Tongue (tissue), 2 donors: ENCODE results near the gene SFPQ. TPM values are rescaled to one million over a fixed set of nuclear protein-coding genes. Genes with fewer than 3 reads are reported as not detected.
"Not testable (repeated sequence)": the region's sequence is repeated elsewhere in the genome, so short reads cannot be mapped to it uniquely, and the experiment has no call there.

ENCODE experiments used
- DNase-seq: peaks from one replicate; pipeline ENCODE4 v3.0.0-alpha.2; 2015
- total RNA-seq: library from RNA; depleted of rRNA; stranded (reverse); fragments of >200 nt; gene quantifications from one replicate; pipeline ENCODE4 v1.2.3, GENCODE V29; 2014

Gene SFPQ
- total RNA-seq, 1 donor from 2014 or later = 198 TPM

DNA sequence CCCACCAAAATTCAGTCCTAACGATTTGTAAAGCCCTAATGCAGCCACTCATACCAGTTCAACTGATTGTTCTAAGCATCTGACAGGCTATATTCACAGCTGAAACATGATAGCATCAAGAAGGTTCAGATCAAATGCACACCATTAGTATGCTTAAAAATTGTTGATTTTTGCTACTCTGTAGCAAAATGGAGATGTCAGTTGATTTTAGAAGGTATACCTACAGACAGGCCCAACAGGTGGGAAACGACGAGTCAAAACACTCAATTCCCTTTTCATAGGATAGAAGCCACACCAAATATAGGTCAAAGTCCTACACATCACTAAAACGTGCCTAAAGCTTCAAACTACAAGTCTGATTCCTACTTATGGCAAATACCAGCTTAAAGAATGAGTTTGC is 6.7 kb downstream of the SFPQ start:
- no peak for DNase-seq

GRCh38 chr1:35185200-35185599 is 7.7 kb downstream of the SFPQ start:
- no peak for DNase-seq

GRCh38 chr1:35184495-35185199 is 8.3 kb downstream of the SFPQ start:
- DNase-seq = no peak

DNA sequence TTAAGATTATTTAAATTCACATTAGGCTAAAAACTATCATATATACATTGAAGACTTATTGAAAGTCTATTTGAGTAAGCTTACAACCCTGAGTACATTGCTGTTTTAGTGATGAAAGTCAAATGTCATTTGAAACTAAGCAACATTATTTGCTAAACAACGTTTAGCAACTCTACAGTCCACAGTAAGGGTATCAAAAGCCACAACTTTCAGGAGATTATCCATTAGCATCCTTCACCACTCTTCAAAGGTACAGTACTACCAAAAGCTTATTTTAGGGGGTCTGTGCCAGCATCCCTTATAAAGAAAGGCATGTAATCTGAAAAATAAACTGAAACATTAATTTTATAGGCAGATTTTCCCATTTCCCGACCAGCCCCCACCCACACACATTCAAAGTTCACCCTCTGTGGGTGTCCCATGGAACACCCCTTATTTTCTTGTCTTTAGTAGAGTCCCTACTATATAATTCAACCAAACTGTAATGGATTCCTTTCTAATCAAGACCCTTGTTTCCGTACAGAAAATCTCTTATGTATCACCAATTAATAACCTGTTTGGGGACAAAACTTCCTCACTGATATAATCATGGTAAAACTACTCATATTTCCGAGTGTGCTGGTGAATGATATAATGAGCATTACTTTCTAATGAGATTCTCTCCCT is 11.0 kb downstream of the SFPQ start:
- DNase-seq = no peak

- no peak for DNase-seq
Measured at GRCh38 chr1:35180776-35181374, 12.1 kb downstream of the SFPQ start.

GRCh38 chr1:35179908-35180307 is 13.0 kb downstream of the SFPQ start:
- no peak for DNase-seq

DNA sequence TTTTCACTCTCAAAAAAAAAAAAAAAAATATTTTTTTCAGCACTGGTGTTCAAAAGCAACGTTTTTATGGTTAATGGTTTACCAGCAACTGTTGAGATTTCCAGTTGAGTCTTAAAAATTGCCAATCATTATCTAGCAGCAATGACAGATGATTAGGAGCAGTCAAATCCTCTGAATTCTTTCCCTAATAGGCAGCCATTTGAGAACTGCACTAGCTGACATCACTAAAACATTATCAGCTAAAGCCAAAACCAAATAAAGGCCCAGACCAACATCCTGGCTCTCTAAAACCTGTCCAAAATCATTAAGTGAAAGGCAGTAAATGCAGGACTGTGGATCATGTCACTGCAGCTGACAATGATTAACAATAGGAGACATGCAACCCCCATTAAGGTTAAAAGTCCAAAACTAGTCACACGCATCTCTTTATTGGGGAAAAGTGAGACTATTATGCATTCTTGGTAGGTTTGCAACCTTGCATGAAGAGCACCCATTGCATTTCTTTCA is 14.0 kb downstream of the SFPQ start:
- DNase-seq = no peak

DNA sequence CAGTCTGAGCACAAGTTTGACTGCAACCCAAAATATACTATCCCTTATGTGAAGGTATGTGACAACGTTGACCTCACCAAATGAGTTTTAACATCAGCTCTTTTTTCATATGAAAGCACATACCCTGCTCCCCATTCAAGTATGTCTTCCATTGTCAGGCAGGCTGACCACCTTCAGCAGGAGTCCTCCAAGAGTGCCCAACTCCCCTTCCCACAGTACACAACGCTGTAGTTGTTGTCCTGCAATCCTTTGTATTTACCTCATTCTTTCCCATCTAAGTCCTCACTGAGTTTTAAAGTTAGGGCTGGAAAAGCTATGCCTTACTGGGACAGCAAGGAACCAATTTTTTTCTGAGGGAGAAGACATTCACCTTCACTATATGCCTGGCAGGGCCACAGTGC is 14.7 kb downstream of the SFPQ start:
- DNase-seq = no peak

- DNase-seq = no peak
Measured at GRCh38 chr1:35177237-35177786, 15.6 kb downstream of the SFPQ start.

GRCh38 chr1:35175602-35176001 is 17.3 kb downstream of the SFPQ start:
- DNase-seq = no peak

GRCh38 chr1:35175098-35175576 is 17.8 kb downstream of the SFPQ start:
- no peak for DNase-seq

DNA sequence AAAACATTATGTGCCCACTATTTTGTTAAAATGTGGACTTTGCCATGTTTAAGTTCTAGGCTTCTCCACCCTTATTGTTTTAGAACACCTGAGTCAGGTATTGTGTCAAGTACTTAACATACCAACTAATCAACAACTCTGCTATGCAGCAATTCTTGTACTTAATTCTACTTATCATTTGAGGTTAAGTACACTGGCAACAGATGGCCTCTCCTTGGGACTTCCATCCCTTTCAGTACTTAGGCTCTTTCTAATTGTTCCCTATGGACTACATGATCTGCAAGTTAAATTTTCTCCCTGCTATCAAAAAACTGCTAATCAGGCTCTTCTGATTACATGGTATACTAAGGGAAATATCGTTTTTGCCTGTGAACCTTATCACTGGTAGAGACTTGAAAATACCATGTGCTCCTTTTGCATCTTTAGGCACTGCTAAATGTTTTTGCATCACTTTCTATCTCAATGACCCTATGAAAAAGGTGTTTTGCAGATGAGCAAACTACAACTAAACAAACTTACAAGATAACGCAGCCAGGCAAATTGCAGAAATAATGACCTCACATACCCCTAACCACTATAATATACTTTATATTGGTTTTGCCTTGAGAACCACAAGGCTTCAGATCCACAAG is 18.9 kb downstream of the SFPQ start:
- no peak for DNase-seq

DNA sequence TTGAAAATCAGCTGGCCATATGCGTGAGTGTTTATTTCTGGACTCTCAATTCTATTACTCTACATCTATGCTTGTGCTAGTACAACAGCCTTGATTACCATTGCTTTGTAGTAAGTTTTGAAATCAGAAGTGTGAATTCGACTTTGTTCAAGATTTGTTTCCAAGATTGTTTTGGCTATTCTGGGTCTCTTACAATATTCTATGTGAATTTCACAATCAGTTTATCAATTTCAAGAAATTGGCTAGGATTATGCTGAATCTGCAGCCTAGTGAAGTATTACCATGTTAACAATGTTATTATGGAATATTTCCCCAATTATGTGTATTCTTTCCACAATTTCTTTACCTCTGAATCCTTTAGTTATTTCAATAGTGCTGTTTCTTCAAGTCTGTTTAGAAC is 19.5 kb downstream of the SFPQ start:
- no peak for DNase-seq

DNA sequence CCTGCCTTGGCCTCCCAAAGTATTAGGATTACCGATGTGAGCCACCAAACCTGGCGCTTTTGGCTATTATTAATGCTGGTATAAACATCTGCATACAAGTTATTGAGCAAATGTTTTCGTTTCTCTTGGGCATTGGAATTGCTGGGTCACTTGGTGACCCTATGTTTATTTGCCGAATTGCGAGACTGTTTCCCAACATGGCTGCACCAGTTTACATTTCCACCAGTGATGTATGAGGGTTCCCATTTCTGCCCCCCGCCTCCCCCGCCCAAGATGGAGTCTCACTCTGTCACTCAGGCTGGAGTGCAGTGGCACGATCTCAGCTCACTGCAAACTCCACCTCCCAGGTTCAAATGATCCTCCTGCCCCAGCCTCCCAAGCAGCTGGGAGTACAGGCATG is 20.9 kb downstream of the SFPQ start:
- DNase-seq = no peak

- no peak for DNase-seq
Measured at GRCh38 chr1:35171579-35171978, 21.4 kb downstream of the SFPQ start.

DNA sequence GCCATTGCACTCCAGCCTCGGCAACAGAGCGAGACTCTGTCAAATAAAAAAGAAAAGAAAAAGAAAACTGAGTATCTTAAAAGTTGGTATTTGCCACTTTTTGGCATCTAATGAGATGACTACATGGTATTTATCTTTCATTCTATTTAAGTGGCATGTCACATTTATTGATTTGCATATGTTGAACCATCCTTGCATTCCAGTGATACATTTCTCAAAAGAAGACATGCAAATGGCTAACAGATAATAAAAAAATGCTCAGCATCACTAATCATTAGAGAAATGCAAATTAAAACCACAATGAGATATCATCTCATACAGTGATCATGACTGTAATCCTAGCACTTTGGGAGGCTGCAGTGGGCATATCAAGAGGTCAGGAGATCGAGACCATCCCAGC is 28.1 kb downstream of the SFPQ start:
- no peak for DNase-seq

DNA sequence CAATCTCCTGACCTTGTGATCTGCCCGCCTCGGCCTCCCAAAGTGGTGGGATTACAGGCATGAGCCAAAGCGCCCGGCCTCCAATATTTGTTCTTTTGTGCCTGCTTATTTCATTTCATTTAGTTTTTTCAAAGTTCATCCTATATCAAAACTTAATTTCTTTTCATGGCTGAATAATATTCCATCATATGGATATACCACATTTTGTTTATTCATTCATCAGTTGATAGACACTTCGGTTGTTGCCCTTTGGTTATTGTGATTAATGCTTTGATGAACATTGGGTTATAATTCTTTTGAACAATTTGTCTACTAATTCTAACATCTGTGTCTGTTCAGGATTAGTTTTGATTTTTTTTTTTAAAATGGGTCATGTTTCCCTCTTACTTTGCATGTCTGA is 41.7 kb downstream of the SFPQ start:
- DNase-seq = no peak

- DNase-seq = not testable (repeated sequence)
Measured at GRCh38 chr1:35145892-35146549, 46.9 kb downstream of the SFPQ start.

DNA sequence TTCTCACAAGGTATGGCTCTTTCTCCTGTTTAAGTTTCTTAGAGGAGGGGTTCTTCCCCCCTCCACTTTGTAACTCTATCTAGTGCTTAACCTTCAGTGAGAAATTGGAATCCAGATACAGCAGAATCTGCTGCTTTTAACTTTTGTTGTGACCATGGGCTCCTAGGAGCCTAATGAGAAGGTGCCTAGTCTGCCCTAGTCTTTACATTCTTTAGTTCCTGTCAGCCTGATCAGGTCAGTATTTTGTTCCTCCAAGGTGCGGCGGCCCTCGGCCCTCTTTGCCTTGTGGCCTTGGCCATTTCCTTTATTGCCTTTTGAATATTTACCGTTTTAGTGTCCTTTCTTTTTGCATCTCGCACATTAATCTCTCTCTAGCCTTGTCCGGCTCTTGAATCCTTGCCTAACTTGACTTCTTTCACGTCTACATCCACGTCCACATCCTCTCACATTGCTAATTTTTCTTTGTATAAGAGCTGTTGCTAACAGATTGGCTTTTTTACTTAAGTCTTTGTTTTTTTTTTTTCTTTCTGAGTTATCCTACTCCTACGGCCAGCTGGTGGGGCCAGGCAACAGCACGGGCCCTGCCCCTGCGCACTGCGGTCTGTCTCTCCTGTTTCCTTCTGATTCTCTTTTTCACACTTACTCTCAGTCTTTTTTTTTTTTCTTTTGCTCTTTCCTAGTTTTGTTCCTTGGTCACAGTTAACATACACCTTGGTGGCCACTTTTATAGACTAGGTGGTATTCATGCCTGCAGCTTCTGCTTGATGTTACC is 49.0 kb downstream of the SFPQ start:
- DNase-seq = no peak

GRCh38 chr1:35142728-35143127 is 50.2 kb downstream of the SFPQ start:
- not testable (repeated sequence) for DNase-seq

DNA sequence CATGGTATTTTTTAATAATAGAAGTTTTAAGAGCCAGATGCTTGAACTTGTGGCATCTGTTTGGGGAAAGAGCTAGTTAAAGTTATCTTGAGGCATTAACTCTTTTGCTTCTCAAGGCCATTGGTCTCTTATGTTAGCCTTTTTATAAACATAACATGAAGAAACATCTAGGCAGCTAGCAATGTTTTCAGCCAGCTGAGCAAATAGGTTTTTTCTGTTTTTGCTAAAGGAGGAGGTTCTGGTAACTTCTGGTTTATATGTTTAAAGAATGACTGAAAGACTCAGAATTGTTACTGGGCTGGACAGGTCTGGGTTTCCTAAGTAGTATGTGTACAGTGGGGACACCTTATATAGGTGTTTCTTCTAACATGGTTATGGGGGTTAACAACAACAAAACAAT is 50.7 kb downstream of the SFPQ start:
- not testable (repeated sequence) for DNase-seq
